Ammon's horn (tissue), 1 donor: Measurements from ENCODE around the gene ING2.
"Not testable (repeated sequence)": the region's sequence is repeated elsewhere in the genome, so short reads cannot be mapped to it uniquely, and the experiment has no call there.

Source experiments
- DNase-seq: peaks from one replicate; pipeline ENCODE4 v3.0.0-alpha.2; 2016; ENCODE audit warnings: low spot score

ING2 gene, protein sequence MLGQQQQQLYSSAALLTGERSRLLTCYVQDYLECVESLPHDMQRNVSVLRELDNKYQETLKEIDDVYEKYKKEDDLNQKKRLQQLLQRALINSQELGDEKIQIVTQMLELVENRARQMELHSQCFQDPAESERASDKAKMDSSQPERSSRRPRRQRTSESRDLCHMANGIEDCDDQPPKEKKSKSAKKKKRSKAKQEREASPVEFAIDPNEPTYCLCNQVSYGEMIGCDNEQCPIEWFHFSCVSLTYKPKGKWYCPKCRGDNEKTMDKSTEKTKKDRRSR

GRCh38 chr4:183504930-183505610 is at the start of gene ING2:
Gene ING2 (plus strand): TSS chr4:183505058. CDS start chr4:183505196, 138 bp downstream.
- peak; percentile 85 for DNase-seq

DNA sequence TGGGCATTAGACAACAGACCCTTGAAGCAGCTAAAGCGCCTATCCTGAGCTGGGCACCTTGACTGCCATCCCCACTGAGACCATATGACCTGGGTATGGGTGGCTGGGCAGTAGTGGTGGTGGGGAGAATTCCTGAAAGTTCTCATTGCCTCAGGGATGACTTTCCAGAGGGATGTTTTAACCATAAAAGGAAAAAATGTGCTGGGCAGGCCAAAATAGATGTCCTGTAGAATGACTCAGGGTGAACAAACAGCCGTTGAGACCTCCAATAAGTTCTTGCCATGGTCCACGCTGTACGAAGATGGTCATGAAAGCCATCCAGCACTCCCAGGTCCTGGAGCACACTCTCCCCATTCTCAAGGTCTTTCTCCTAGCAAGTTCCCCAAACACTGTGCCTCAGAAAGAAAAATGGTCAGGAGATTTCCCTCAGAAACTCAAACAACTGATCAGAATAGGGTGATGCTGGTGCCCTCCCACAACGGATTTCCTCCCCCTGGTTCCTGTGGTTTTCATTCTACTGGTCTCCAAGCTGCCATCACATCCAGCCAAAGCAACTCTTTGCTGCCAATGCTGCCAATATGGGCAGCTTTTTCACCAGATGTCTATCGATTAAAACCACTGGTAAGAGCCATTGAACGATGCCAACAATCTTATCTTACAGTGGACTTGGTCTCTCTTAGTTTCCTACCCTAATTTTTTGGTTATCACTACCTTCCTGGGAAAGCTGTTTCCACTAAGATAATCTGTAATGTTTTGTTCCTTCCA is 49.2 kb upstream of the ING2 start:
- DNase-seq: no peak

GRCh38 chr4:183458005-183458404 is 46.9 kb upstream of the ING2 start:
- no peak for DNase-seq

DNA sequence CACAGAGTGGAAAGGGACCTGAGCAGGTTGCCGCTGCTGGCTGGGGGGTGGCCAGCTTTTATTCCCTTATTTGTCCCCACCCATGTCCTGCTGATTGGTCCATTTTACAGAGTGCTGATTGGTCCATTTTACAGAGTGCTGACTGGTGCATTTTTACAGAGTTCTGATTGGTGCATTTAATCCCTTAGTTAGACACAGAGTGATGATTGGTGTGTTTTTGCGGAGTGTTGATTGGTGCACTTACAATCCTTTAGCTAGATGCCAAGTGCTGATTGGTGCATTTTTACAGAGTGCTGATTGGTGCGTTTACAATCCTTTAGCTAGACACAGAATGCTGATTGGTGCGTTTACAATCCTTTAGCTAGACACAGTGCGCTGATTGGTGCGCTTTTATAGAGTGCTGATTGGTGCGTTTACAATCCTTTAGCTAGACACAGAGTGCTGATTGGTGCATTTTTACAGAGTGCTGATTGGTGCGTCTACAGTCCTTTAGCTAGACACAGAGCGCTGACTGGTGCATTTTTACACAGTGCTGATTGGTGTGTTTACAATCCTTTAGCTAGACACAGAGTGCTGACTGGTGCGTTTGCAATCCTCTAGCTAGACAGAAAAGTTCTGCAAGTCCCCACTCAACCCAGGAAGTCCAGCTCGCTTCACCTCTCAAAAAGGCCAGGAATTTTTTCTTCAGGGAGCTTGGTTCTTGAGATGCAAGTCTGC is 40.8 kb upstream of the ING2 start:
- not testable (repeated sequence) for DNase-seq

DNA sequence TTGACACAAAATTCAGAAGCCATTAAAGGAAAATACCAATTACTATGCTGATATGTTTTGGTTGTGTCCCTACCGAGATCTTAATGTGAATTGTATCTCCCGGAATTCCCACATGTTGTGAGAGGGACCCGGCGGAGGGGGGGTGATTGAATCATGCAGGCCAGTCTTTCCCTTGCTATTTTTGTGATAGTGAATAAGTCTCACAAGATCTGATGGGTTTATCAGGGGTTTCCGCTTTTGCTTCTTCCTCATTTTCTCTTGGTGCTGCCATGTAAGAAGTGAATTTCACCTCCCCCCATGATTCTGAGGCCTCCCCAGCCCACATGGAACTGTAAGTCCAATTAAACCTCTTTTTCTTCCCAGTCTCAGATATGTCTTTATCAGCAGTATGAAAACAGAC is 39.0 kb upstream of the ING2 start:
- DNase-seq: not testable (repeated sequence)

- no peak for DNase-seq
Observed at GRCh38 chr4:183467246-183467645, 37.6 kb upstream of the ING2 start.

DNA sequence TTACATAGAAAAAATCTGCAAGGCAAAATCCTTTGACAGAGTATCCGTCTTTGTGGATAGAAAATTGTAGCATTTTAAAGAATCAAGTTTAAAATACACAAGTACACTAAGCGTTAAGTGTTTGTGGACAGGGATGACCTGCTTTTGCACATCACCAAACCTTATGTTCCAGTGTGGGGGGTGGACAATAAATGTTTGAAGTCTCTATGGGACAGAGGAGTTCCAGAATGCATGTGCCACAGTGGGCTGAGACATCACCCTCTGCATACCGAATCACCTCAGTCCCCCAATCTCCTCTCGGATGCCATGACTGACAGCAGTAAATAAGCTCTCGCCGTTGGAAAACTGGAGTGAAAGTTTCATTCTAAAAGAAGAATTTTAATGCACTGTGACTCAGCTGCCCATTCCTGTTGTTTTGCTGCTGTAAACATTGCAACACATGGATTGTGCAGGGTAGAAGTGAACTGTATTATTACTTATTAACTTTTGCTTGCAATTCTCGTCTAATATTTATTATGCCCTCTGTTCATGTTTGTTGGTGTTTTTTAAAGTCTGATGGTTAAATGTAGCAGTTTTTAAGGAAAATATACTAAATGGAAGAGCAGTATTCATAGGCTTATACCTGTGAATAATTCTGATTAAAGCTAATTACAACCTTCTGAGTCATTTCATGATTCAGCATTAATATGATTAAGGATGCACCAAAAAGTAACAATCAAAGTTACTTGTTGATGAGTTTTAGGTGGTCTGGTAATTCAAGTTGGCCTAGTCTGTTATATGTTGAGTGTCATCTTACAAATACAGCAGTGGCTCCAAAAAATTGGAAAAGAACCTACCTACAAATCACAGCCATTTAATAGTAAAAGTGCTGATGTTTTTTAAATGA is 36.4 kb upstream of the ING2 start:
- DNase-seq: no peak

DNA sequence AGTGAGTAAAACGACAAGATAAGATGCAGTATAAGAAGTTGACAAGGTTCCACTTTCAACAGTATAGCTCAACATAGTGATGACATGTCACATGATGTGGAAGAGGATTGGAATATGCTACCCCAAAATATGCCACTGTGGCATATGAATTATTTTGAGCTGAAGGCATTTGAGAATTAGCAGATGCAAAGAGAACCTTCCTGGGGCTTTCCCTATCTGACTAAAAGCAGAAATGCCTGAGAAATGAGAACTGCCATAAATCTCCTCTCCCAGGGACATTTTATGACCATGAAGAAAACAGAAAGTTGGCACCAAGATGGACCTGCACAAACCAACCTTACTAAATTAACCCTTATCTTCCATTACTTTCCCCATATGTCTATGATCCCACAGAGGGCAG is 35.6 kb upstream of the ING2 start:
- no peak for DNase-seq

- no peak for DNase-seq
Observed at GRCh38 chr4:183469936-183470335, 34.9 kb upstream of the ING2 start.

- DNase-seq: no peak
Observed at GRCh38 chr4:183470821-183471220, 34.0 kb upstream of the ING2 start.

- DNase-seq: peak; percentile 81
Observed at GRCh38 chr4:183471946-183472708, 32.7 kb upstream of the ING2 start.

- no peak for DNase-seq
Observed at GRCh38 chr4:183478123-183478522, 26.7 kb upstream of the ING2 start.

DNA sequence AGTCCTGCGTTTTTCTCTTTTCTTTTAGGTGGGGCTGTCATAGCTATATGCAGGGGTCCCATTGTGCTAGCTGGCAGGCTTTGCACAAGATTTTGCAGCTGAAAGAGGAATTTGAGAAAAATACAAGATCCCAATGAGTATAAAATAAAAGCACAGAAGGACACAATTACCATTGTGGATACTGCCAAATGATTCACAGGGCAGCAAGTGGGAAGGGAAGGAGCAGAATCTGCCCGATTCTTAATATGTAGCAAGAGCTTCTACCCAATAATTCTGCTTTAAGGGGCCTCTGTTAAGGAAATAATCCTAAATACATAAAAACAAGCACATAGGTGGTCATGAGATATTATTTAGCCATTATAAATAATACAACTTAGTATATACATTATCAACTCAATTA is 25.9 kb upstream of the ING2 start:
- no peak for DNase-seq

DNA sequence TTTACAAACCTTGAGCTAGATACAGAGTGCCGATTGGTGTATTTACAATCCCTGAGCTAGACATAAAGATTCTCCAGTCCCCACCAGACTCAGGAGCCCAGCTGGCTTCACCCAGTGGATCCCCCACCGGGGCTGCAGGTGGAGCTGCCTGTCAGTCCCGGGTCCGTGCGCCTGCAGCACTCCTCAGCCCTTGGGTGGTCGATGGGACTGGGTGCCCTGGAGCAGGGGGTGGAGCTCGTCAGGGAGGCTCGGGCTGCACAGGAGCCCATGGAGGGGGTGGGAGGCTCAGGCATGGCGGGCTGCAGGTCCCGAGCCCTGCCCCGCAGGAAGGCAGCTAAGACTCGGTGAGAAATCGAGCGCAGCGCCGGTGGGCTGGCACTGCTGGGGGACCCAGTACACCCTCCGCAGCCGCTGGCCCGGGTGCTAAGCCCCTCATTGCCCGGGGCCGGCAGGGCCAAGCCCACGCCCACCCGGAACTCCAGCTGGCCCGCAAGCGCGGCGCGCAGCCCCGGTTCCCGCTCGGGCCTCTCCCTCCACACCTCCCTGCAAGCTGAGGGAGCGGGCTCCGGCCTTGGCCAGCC is 22.3 kb upstream of the ING2 start:
- DNase-seq: not testable (repeated sequence)

DNA sequence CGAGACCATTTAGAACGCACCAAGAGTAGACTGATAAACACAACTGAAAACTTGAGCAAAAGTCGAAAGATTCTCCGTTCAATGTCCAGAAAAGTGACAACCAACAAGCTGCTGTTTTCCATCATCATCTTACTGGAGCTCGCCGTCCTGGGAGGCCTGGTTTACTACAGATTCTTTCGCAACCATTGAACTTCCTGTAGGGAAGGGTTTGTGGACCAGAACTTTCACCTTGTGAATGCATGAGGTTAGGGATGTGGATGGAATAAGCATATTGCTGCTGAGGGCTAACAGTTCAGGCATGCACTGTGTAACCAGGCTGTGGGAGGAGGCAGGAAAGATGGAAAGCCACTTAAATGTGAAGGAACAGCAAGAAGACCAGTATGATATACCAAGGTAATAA is 20.9 kb upstream of the ING2 start:
- no peak for DNase-seq

GRCh38 chr4:183485411-183486160 is 19.3 kb upstream of the ING2 start:
- DNase-seq: no peak

GRCh38 chr4:183492791-183493222 is 12.1 kb upstream of the ING2 start:
- DNase-seq: no peak

DNA sequence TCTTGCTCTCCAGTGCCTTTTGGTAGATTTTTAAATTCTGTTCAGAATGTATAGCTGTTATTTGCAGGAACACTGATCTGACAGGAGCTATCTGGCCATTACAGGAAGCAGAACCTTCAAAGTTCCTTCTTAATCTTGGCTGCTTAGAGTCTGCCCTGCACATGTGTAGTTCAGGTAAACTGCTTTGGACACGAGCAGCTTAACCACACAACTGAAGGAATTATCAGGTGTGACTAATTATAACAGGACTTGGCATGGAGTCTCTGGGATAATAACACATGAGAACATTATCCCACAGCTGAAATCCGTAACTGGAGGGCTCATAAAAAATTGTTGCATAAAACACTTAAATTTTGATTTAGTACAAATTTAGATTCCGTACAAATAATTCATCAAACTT is 11.6 kb upstream of the ING2 start:
- no peak for DNase-seq

GRCh38 chr4:183495184-183495583 is 9.7 kb upstream of the ING2 start:
- no peak for DNase-seq
